Suprapubic skin (tissue), 4 donors: Measurements from ENCODE around the gene CAMSAP1. TPM values are rescaled to one million over a fixed set of nuclear protein-coding genes. Genes with fewer than 3 reads are reported as not detected.
A peak's percentile ranks its signal among the peaks of the same experiment; 100 is the strongest.
"Not testable (repeated sequence)": the region's sequence is repeated elsewhere in the genome, so short reads cannot be mapped to it uniquely, and the experiment has no call there.

Experiments used
- DNase-seq, 2 donors: peaks; one replicate each; pipeline ENCODE4 v3.0.0-alpha.2; 2019; ENCODE audit warnings: low spot score in 2 of 2
- H3K27ac ChIP-seq: fragments of 200-600 bp; sonication (generic); one replicate; pipeline ENCODE4 v1.5.1; 2019
- H3K27me3 ChIP-seq: fragments of 200-600 bp; sonication (generic); one replicate; pipeline ENCODE4 v1.5.1; 2019
- H3K36me3 ChIP-seq: fragments of 200-600 bp; sonication (generic); one replicate; pipeline ENCODE4 v1.5.1; 2019
- H3K4me1 ChIP-seq: fragments of 200-600 bp; sonication (generic); one replicate; pipeline ENCODE4 v1.5.1; 2019
- H3K4me3 ChIP-seq: fragments of 200-600 bp; sonication (generic); one replicate; pipeline ENCODE4 v1.5.1; 2019; ENCODE audit warnings: mild to moderate bottlenecking
- H3K9me3 ChIP-seq: fragments of 200-600 bp; sonication (generic); one replicate; pipeline ENCODE4 v1.5.1; 2019
- EP300 ChIP-seq: sonication (generic); formaldehyde crosslinking; IDR thresholded peaks from one replicate; pipeline ENCODE4 v1.6.1; 2017; ENCODE audit warnings: antibody characterized with exemption
- POLR2A ChIP-seq, 2 donors: fragments of 450-650 bp; IDR thresholded peaks; one replicate each; pipeline ENCODE4 v1.6.1; 2017; ENCODE audit warnings: antibody characterized with exemption in 2 of 2, mild to moderate bottlenecking in 2 of 2, moderate library complexity in 2 of 2
- POLR2AphosphoS5 ChIP-seq, 3 donors: sonication (generic); formaldehyde crosslinking; IDR thresholded peaks; one replicate each; pipeline ENCODE4 v1.6.1; 2017; ENCODE audit warnings: antibody characterized with exemption in 3 of 3
- WGBS: methylation state at CpG from one replicate; pipeline ENCODE4 v1.1.5; 2018; 5-methylcytosine and 5-hydroxymethylcytosine counted together
- total RNA-seq, 4 donors: library from RNA; depleted of rRNA; stranded (reverse); fragments of >200 nt; gene quantifications; one replicate each; pipeline ENCODE4 v1.1.0, GENCODE V29; 2016
- TF ChIP-seq, protein P1 (sequence below), 2 donors: fragments of 200-600 bp in 1 of 2; fragments of 450-650 bp in 1 of 2; sonication (generic) in 1 of 2; IDR thresholded peaks; one replicate each; pipeline ENCODE4 v1.5.1; 2016 to 2019; ENCODE audit warnings: antibody characterized with exemption in 2 of 2, mild to moderate bottlenecking in 1 of 2, moderate library complexity in 1 of 2

CAMSAP1 gene
- total RNA-seq, 4 donors from 2014 or later, result 42.0 to 58.3 (median 54.9) TPM

DNA sequence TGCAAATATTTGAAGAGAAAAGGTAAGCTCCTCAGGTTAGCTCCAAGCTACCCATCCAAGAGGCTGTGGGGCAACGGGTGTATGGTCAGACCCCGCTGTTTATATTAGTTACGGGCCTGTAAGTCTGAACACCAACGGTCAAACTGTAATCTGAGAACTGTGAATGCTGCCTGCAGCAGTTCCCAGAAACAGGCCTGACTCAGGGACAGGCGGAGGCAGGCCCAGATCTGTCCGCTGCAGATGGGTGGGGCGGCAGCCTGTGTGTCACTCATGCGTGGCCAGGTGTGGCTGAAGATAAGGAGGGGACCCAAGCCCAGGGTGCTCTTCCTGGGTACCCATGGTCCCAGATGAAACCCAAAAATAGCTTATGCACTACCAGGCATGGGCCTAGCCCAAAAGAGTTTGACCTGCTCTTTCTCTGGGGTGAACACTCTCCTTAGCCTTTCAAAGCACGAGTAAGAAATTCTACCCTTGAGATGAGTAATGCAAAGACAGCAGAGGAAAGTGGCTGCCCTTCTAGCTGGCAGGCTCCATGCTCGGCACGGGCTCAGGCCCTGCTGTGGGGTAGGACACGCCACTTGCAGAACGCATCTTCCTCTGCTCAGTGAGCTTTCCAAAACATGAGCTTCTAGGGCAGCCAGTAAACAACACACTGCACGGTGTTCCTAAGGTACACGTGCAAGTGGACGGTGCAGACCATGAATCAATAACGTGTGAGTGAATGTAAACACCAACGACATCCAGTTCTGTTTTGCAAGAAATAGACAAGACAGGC is 44.7 kb upstream of the CAMSAP1 start:
- DNase-seq, result no peak
- H3K4me3 ChIP-seq, result no peak overlapping the region
- no peaks in the 10 kb centered on the region for H3K27me3 ChIP-seq
- H3K9me3 ChIP-seq, result no peaks in the 10 kb centered on the region
- peak overlapping the region; percentile 79 for H3K27ac ChIP-seq
- H3K4me1 ChIP-seq, result peaks cover 40% of the 10 kb centered on the region
- TF ChIP-seq, protein P1, sequence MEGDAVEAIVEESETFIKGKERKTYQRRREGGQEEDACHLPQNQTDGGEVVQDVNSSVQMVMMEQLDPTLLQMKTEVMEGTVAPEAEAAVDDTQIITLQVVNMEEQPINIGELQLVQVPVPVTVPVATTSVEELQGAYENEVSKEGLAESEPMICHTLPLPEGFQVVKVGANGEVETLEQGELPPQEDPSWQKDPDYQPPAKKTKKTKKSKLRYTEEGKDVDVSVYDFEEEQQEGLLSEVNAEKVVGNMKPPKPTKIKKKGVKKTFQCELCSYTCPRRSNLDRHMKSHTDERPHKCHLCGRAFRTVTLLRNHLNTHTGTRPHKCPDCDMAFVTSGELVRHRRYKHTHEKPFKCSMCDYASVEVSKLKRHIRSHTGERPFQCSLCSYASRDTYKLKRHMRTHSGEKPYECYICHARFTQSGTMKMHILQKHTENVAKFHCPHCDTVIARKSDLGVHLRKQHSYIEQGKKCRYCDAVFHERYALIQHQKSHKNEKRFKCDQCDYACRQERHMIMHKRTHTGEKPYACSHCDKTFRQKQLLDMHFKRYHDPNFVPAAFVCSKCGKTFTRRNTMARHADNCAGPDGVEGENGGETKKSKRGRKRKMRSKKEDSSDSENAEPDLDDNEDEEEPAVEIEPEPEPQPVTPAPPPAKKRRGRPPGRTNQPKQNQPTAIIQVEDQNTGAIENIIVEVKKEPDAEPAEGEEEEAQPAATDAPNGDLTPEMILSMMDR (IDR thresholded peaks at IDR 0.05), result no peak
- TF ChIP-seq POLR2AphosphoS5 (IDR thresholded peaks at IDR 0.05), result peak in 1 of 3 donors; percentile 22
- peaks cover 46% of the 10 kb centered on the region for H3K36me3 ChIP-seq
- 69% methylated on average over 18 of the region's 18 CpGs for WGBS

DNA sequence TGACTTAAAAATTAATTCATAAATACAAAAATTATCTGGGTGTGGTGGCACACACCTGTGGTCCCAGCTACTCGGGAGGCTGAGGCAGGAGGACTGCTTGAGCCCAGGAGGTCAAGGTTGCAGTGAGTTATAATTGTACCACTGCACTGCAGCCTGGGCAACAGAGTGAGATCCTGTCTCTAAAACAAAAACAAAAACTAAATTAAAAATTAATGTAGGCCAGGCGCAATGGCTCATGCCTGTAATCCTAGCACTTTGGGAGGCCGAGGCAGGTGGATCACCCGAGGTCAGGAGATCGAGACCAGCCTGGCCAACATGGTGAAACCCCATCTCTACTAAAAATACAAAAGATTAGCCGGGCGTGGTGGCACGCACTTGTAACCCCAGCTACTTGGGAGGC is 44.0 kb upstream of the CAMSAP1 start:
- 78% methylated on average over 8 of the region's 8 CpGs for WGBS
- H3K9me3 ChIP-seq, H3K4me3 ChIP-seq, H3K27me3 ChIP-seq, DNase-seq: not testable (repeated sequence)
- Histone ChIP-seq H3K36me3 (peaks cover 54% of the 10 kb centered on the region), H3K27ac (peak overlapping the region; percentile 79), H3K4me1 (peaks cover 40% of the 10 kb centered on the region)

DNA sequence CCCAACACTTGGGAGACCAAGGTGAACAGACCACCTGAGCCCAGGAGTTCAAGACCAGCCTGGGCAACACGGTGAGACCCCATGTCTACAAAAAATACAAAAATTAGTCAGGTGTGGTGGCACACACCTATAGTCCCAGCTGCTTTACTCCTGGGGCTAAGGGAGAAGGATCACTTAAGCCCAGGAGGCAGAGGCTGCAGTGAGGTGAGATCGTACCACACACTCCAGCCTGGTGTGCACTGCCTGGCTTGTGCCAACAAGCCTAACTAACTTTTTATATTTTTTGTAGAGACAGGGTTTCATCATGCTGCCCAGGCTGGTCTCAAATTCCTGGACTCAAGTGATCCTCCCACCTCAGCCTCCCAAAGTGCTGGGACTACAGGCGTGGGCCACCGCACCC is 43.5 kb upstream of the CAMSAP1 start:
- H3K27ac ChIP-seq, result peak overlapping the region; percentile 79
- H3K9me3 ChIP-seq, DNase-seq, H3K27me3 ChIP-seq, H3K4me3 ChIP-seq: not testable (repeated sequence)
- peaks cover 40% of the 10 kb centered on the region for H3K4me1 ChIP-seq
- WGBS, result 89% methylated on average over 4 of the region's 4 CpGs
- peaks cover 58% of the 10 kb centered on the region for H3K36me3 ChIP-seq

DNA sequence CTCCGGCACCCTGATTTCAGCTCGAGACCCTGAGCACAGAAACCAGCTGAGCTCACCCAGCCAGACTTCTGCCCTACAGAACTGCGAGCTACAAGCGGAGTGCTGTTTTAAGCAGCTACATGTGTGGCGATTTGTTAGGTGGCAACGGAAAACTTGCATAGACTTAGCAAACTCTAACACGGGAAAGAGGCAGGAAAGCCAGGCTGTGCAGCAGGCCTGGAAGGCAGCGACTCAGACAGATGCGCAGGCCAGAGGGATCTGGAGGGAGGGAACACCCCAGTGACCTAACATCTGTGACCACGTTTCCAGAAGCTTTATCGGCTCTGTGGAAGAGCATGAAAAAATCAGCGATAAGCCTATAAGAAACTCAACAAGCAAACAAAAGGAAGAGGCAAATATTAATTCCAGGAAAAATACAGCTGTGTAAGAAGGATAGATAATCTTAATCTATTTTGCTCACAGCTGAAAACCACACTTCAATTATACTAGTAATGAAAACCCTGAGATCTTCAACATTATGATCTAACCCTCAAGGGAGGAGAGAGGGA is 42.9 kb upstream of the CAMSAP1 start:
- Histone ChIP-seq H3K27ac (peak overlapping the region; percentile 79), H3K36me3 (peaks cover 65% of the 10 kb centered on the region), H3K4me1 (peaks cover 40% of the 10 kb centered on the region), H3K27me3 (no peaks in the 10 kb centered on the region), H3K4me3 (no peak overlapping the region), H3K9me3 (no peaks in the 10 kb centered on the region)
- no peak for DNase-seq
- TF ChIP-seq EP300, result no peak
- TF ChIP-seq POLR2A (IDR thresholded peaks at IDR 0.05), result no peak
- TF ChIP-seq, protein P1 (IDR thresholded peaks at IDR 0.05), result no peak
- no peak for TF ChIP-seq POLR2AphosphoS5 (IDR thresholded peaks at IDR 0.05)
- 67% methylated on average over 12 of the region's 12 CpGs for WGBS

DNA sequence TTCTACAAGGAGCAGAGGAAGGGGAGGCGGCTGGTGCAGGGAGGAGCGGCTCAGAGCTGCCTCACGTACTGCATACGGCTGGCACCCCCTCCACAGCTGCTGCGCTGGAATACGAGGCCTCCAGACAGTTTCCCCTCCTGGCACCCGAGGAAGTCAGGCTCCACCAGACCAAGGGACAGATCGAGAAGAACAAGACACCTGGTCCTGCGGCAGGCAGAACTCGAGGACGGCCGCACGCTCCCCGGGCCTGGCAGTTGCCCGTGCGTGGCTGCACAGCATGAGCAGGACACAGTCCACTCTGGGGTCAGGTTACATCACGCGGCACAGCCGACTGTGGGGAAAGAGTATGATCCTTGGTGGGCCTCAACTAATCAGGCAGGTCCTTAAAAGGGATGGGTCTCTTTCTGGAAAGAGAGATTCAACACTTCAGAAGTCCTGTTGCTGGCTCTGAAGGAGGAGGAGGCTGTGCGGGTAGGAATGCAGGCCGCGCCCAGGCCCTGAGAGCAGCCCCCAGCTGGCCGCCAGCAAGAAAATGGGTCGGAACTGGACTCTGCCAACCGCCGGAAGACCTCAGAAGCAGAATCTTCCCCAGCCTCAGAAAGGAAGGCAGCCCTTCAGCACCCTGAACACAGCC is 42.3 kb upstream of the CAMSAP1 start:
- DNase-seq, result no peak
- no peak overlapping the region for H3K4me3 ChIP-seq
- no peak for TF ChIP-seq EP300
- no peak for TF ChIP-seq POLR2AphosphoS5 (IDR thresholded peaks at IDR 0.05)
- TF ChIP-seq, protein P1 (IDR thresholded peaks at IDR 0.05), result no peak
- TF ChIP-seq POLR2A (IDR thresholded peaks at IDR 0.05), result no peak
- peaks cover 40% of the 10 kb centered on the region for H3K4me1 ChIP-seq
- peak overlapping the region; percentile 79 for H3K27ac ChIP-seq
- no peaks in the 10 kb centered on the region for H3K9me3 ChIP-seq
- H3K36me3 ChIP-seq, result peaks cover 65% of the 10 kb centered on the region
- WGBS, result 73% methylated on average over 23 of the region's 26 CpGs
- no peaks in the 10 kb centered on the region for H3K27me3 ChIP-seq

DNA sequence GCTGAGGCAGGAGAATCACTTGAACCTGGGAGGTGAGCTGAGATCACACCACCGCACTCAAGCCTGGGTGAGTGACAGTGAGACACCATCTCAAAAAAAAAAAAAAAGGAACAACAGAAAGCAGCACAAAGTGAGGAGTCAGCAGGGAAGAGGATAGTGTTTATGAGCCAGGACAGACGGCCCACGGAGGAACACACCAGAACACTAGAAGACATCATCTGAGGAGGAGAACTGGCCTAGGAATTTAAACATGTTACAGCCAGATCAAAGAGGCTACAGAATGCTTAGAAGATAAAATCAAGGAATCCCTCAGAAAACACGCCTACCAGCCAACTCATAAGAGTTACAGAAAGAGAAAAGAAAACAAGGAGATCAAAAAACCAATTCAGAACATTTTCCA is 41.6 kb upstream of the CAMSAP1 start:
- WGBS, result 63% methylated on average over 4 of the region's 4 CpGs
- DNase-seq, result no peak
- H3K27ac ChIP-seq, result peak overlapping the region; percentile 79
- TF ChIP-seq POLR2A (IDR thresholded peaks at IDR 0.05) (no peak), POLR2AphosphoS5 (IDR thresholded peaks at IDR 0.05) (no peak), EP300 (no peak)
- TF ChIP-seq, protein P1 (IDR thresholded peaks at IDR 0.05), result no peak
- no peaks in the 10 kb centered on the region for H3K9me3 ChIP-seq
- no peaks in the 10 kb centered on the region for H3K27me3 ChIP-seq
- H3K4me1 ChIP-seq, result peaks cover 40% of the 10 kb centered on the region
- peaks cover 66% of the 10 kb centered on the region for H3K36me3 ChIP-seq
- no peak overlapping the region for H3K4me3 ChIP-seq
